Measurements from ENCODE around the gene SLC6A12.

GRCh38 chr12:243381-243780 lies 29.4 kb upstream of the SLC6A12 start:
- TF ChIP-seq, protein P1, sequence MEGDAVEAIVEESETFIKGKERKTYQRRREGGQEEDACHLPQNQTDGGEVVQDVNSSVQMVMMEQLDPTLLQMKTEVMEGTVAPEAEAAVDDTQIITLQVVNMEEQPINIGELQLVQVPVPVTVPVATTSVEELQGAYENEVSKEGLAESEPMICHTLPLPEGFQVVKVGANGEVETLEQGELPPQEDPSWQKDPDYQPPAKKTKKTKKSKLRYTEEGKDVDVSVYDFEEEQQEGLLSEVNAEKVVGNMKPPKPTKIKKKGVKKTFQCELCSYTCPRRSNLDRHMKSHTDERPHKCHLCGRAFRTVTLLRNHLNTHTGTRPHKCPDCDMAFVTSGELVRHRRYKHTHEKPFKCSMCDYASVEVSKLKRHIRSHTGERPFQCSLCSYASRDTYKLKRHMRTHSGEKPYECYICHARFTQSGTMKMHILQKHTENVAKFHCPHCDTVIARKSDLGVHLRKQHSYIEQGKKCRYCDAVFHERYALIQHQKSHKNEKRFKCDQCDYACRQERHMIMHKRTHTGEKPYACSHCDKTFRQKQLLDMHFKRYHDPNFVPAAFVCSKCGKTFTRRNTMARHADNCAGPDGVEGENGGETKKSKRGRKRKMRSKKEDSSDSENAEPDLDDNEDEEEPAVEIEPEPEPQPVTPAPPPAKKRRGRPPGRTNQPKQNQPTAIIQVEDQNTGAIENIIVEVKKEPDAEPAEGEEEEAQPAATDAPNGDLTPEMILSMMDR (IDR thresholded peaks at IDR 0.05), result no peak
- TF ChIP-seq POLR2A (IDR thresholded peaks at IDR 0.05), result no peak
- TF ChIP-seq POLR2AphosphoS5 (IDR thresholded peaks at IDR 0.05; ENCODE audit: insufficient read depth in 1 of 2, low read depth in 1 of 2), result no peak

All from vagina (tissue), 2 donors.